GM23338 (cell line): ENCODE measurements around the gene SNAPC4.

Experiments
- CREB1 ChIP-seq: fragments of 250-450 bp; sonication (Bioruptor Pico); IDR thresholded peaks from 2 replicates; pipeline ENCODE4 v1.5.0; 2020; ENCODE audit warnings: low read depth, mild to moderate bottlenecking, moderate library complexity
- EZH2 ChIP-seq: fragments of 200-600 bp; sonication (generic); IDR thresholded peaks from one replicate; pipeline ENCODE4 v1.8.0; 2017; ENCODE audit warnings: antibody characterized with exemption, mild to moderate bottlenecking, low read depth; ENCODE audit not compliant: unreplicated experiment
- EZH2phosphoT487 ChIP-seq: fragments of 200-600 bp; sonication (generic); IDR thresholded peaks from one replicate; pipeline ENCODE4 v1.8.1; 2018; ENCODE audit warnings: antibody characterized with exemption; ENCODE audit not compliant: unreplicated experiment
- POLR2AphosphoS5 ChIP-seq: IDR thresholded peaks from 2 replicates; pipeline ENCODE4 v1.6.1; 2016; ENCODE audit warnings: antibody characterized with exemption, low read depth
- TF ChIP-seq, protein P1 (sequence below), 2 experiments: fragments of 200-600 bp in 1 of 2; sonication (generic) in 1 of 2; conservative IDR thresholded peaks; 2 replicates each; pipeline versions ENCODE4 v1.5.1 to v1.6.1; 2016 to 2017; ENCODE audit warnings: antibody characterized with exemption in 2 of 2, low read depth in 2 of 2, mild to moderate bottlenecking in 2 of 2, moderate library complexity in 1 of 2
- TF ChIP-seq, protein P2 (sequence below): IDR thresholded peaks from one replicate; pipeline ENCODE4 v1.6.1; 2018; ENCODE audit warnings: antibody characterized with exemption; ENCODE audit not compliant: unreplicated experiment
- TF ChIP-seq, protein P3 (sequence below): IDR thresholded peaks from 2 replicates; pipeline ENCODE4 v1.6.1; 2016; ENCODE audit warnings: antibody characterized with exemption

DNA sequence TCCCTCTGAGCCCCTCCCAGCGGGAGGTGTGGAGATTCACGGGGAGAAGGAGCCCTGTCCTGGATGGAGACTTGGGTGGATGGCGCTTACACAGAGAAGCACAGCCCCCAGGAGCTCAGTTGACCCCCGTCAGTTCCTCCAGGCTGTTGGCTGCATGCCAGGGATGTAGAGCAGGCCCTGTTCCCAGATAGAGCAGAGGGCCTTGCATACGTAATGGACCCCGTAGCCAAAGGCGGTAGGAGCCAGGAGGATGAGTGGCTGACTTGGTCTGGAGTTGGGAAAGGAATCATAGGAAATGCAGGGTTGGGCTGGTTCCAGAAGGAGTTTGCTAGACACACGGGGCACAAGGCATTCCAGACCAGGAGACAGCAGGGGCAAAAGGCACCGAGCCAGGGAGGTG is 13.0 kb upstream of the SNAPC4 start:
- TF ChIP-seq, protein P1, sequence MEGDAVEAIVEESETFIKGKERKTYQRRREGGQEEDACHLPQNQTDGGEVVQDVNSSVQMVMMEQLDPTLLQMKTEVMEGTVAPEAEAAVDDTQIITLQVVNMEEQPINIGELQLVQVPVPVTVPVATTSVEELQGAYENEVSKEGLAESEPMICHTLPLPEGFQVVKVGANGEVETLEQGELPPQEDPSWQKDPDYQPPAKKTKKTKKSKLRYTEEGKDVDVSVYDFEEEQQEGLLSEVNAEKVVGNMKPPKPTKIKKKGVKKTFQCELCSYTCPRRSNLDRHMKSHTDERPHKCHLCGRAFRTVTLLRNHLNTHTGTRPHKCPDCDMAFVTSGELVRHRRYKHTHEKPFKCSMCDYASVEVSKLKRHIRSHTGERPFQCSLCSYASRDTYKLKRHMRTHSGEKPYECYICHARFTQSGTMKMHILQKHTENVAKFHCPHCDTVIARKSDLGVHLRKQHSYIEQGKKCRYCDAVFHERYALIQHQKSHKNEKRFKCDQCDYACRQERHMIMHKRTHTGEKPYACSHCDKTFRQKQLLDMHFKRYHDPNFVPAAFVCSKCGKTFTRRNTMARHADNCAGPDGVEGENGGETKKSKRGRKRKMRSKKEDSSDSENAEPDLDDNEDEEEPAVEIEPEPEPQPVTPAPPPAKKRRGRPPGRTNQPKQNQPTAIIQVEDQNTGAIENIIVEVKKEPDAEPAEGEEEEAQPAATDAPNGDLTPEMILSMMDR (conservative IDR thresholded peaks at IDR 0.05; ENCODE audit: low read depth in 2 of 2), result no peak
- no peak for TF ChIP-seq EZH2
- TF ChIP-seq, protein P2, sequence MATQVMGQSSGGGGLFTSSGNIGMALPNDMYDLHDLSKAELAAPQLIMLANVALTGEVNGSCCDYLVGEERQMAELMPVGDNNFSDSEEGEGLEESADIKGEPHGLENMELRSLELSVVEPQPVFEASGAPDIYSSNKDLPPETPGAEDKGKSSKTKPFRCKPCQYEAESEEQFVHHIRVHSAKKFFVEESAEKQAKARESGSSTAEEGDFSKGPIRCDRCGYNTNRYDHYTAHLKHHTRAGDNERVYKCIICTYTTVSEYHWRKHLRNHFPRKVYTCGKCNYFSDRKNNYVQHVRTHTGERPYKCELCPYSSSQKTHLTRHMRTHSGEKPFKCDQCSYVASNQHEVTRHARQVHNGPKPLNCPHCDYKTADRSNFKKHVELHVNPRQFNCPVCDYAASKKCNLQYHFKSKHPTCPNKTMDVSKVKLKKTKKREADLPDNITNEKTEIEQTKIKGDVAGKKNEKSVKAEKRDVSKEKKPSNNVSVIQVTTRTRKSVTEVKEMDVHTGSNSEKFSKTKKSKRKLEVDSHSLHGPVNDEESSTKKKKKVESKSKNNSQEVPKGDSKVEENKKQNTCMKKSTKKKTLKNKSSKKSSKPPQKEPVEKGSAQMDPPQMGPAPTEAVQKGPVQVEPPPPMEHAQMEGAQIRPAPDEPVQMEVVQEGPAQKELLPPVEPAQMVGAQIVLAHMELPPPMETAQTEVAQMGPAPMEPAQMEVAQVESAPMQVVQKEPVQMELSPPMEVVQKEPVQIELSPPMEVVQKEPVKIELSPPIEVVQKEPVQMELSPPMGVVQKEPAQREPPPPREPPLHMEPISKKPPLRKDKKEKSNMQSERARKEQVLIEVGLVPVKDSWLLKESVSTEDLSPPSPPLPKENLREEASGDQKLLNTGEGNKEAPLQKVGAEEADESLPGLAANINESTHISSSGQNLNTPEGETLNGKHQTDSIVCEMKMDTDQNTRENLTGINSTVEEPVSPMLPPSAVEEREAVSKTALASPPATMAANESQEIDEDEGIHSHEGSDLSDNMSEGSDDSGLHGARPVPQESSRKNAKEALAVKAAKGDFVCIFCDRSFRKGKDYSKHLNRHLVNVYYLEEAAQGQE, result no peak
- TF ChIP-seq EZH2phosphoT487, result no peak
- no peak for TF ChIP-seq POLR2AphosphoS5
- TF ChIP-seq CREB1 (CRISPR knock-in tag), result no peak
- TF ChIP-seq, protein P3, sequence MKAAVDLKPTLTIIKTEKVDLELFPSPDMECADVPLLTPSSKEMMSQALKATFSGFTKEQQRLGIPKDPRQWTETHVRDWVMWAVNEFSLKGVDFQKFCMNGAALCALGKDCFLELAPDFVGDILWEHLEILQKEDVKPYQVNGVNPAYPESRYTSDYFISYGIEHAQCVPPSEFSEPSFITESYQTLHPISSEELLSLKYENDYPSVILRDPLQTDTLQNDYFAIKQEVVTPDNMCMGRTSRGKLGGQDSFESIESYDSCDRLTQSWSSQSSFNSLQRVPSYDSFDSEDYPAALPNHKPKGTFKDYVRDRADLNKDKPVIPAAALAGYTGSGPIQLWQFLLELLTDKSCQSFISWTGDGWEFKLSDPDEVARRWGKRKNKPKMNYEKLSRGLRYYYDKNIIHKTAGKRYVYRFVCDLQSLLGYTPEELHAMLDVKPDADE, result no peak
